ENCODE results near the gene BTN3A1. TPM values are rescaled to one million over a fixed set of nuclear protein-coding genes. Genes with fewer than 3 reads are reported as not detected.

Gene BTN3A1
- total and polyA plus RNA-seq, 2 of the 8 experiments (the other 6 are each of a cell fraction or from before 2014, with no cell fraction given), result 4.7 to 5.6 TPM

GRCh38 chr6:26361544-26361943, 40.5 kb upstream of the BTN3A1 start:
- H2BK12ac ChIP-seq (ENCODE audit: low read depth, low read length), result no peak overlapping the region
- no peak overlapping the region for H3K23ac ChIP-seq (ENCODE audit: insufficient read length)
- no peak overlapping the region for H2BK120ac ChIP-seq (replicated peaks; ENCODE audit: low read depth, low read length)
- no peak overlapping the region for H3K4me3 ChIP-seq (ENCODE audit: extremely low read depth in 1 of 4, insufficient read depth in 2 of 4, low read depth in 3 of 4, low read length in 4 of 4)
- DNase-seq (ENCODE audit: low read depth in 1 of 2, low spot score in 2 of 2) (no peak), FAIRE-seq (no peak)
- no peak overlapping the region for H2BK5ac ChIP-seq (ENCODE audit: low read depth, low read length)
- H2AFZ ChIP-seq (ENCODE audit: low read length), result no peak overlapping the region
- no peak overlapping the region for H3K9ac ChIP-seq (replicated peaks in 1 of 4; ENCODE audit: extremely low read depth in 1 of 4, low read depth in 3 of 4, low read length in 3 of 4)
- no peak overlapping the region for H2BK20ac ChIP-seq (ENCODE audit: low read length)
- TF ChIP-seq E2F6 (IDR thresholded peaks at IDR 0.05) (no peak), RFX5 (IDR thresholded peaks at IDR 0.05; ENCODE audit: borderline replicate concordance, low read depth, low read length) (no peak), CBX5 (IDR thresholded peaks at IDR 0.05; ENCODE audit: low read depth, low read length) (no peak), KDM4A (IDR thresholded peaks at IDR 0.05; ENCODE audit: low read depth, low read length, severe bottlenecking) (no peak), ASH2L (IDR thresholded peaks at IDR 0.05; ENCODE audit: low read length) (no peak), POU5F1 (IDR thresholded peaks at IDR 0.05; ENCODE audit: low read depth, low read length) (no peak), BACH1 (IDR thresholded peaks at IDR 0.05; ENCODE audit: low read length) (no peak), FOSL1 (IDR thresholded peaks at IDR 0.05; ENCODE audit: insufficient read depth, low read depth, low read length) (no peak), BRCA1 (IDR thresholded peaks at IDR 0.05; ENCODE audit: low read depth, low read length) (no peak), KDM5A (IDR thresholded peaks at IDR 0.05; ENCODE audit: low read length) (no peak), CTCF (IDR thresholded peaks at IDR 0.05; ENCODE audit: control extremely low read depth in 1 of 3, insufficient read depth in 1 of 3, low read depth in 1 of 3, low read length in 3 of 3) (no peak), NANOG (IDR thresholded peaks at IDR 0.05; ENCODE audit: insufficient read depth, low read depth, low read length, poor library complexity, severe bottlenecking) (no peak)
- no peaks in the 10 kb centered on the region for H3K36me3 ChIP-seq (ENCODE audit: control insufficient read depth in 2 of 4, insufficient read depth in 4 of 4, low read length in 3 of 4)
- ChIA-PET CTCF (ENCODE audit: partially characterized antibody) (interaction anchor here (1.2 kb wide), 1 partner anchor 9 kb away, joined by 4 read pairs; no protein-coding TSS in a partner anchor), POLR2A (ENCODE audit: partially characterized antibody) (no interaction called here)
- H4K5ac ChIP-seq (ENCODE audit: insufficient read length, low read depth, low read length), result no peak overlapping the region
- no peak overlapping the region for H3K56ac ChIP-seq (replicated peaks; ENCODE audit: insufficient read length, low read depth, low read length)
- no peak overlapping the region for H2BK15ac ChIP-seq (ENCODE audit: low read length)
- H3K79me1 ChIP-seq (ENCODE audit: low read depth, low read length), result no peaks in the 10 kb centered on the region
- no peaks in the 10 kb centered on the region for H3K27me3 ChIP-seq (replicated peaks in 1 of 4; ENCODE audit: control insufficient read depth in 3 of 4, extremely low read depth in 1 of 4, insufficient read depth in 3 of 4, low read length in 3 of 4)
- no peak overlapping the region for H3K18ac ChIP-seq (ENCODE audit: extremely low read depth, low read length)
- no peak overlapping the region for H3K14ac ChIP-seq (ENCODE audit: insufficient read length)
- peaks cover 4% of the 10 kb centered on the region; the same call in 1 of the 2 replicates for H3K23me2 ChIP-seq (ENCODE audit: low read depth, low read length)
- H3K79me2 ChIP-seq (ENCODE audit: control insufficient read depth in 1 of 2, insufficient read depth in 2 of 2, low read length in 2 of 2), result no peaks in the 10 kb centered on the region
- WGBS, 2 experiments (ENCODE audit: extremely low coverage in 1 of 2, insufficient coverage in 1 of 2, insufficient read length in 1 of 2, insufficient replicate concordance in 2 of 2, low coverage in 1 of 2, low lambda C conversion rate in 2 of 2, missing lambda C conversion rate in 1 of 2), result 89% methylated on average over 4 of the region's 5 CpGs; no CpG with 5 or more reads in 1 of the 2 experiments
- H4K20me1 ChIP-seq (replicated peaks in 1 of 2; ENCODE audit: control insufficient read depth in 1 of 2, insufficient read depth in 2 of 2, low read length in 2 of 2), result no peaks in the 10 kb centered on the region
- no peak overlapping the region for H3K4ac ChIP-seq (replicated peaks; ENCODE audit: insufficient read length, low read depth, low read length)
- H4K91ac ChIP-seq (replicated peaks; ENCODE audit: insufficient read length, low read length), result no peak overlapping the region
- H3K4me1 ChIP-seq (replicated peaks in 1 of 4; ENCODE audit: control insufficient read depth in 3 of 4, insufficient read depth in 4 of 4, low read length in 3 of 4), result no peaks in the 10 kb centered on the region; a peak in 1 of 7 replicates
- H3K4me2 ChIP-seq (ENCODE audit: insufficient read depth in 1 of 2, low read depth in 2 of 2, low read length in 2 of 2), result no peak overlapping the region
- H3K27ac ChIP-seq (ENCODE audit: low read depth, low read length), result no peak overlapping the region
- no peak overlapping the region for H2AK5ac ChIP-seq (ENCODE audit: low read depth, low read length)
- no peak overlapping the region for H4K8ac ChIP-seq (ENCODE audit: extremely low read depth, insufficient read depth, low read length)
- no peaks in the 10 kb centered on the region for H3K9me3 ChIP-seq (ENCODE audit: insufficient read depth in 2 of 2, low read depth in 1 of 2, low read length in 1 of 2)

All from H1 (cell line).